ENCODE measurements around the gene CHCHD6.
A peak's percentile ranks its signal among the peaks of the same experiment; 100 is the strongest.

Gene CHCHD6

GRCh38 chr3:126770096-126770495 lies 66.1 kb downstream of the CHCHD6 start:
- no peak overlapping the region for H3K27ac ChIP-seq
- H3K4me3 ChIP-seq: no peak overlapping the region
- no peak for DNase-seq (ENCODE audit: low spot score)
- no peak for TF ChIP-seq CTCF (IDR thresholded peaks at IDR 0.05)

GRCh38 chr3:126773167-126773566 lies 69.1 kb downstream of the CHCHD6 start:
- TF ChIP-seq CTCF (IDR thresholded peaks at IDR 0.05): no peak
- no peak overlapping the region for H3K27ac ChIP-seq
- H3K4me3 ChIP-seq: no peak overlapping the region
- DNase-seq (ENCODE audit: low spot score): no peak

GRCh38 chr3:126773783-126774182 lies 69.7 kb downstream of the CHCHD6 start:
- no peak for TF ChIP-seq CTCF (IDR thresholded peaks at IDR 0.05)
- DNase-seq (ENCODE audit: low spot score): no peak
- H3K27ac ChIP-seq: no peak overlapping the region
- no peak overlapping the region for H3K4me3 ChIP-seq

GRCh38 chr3:126777366-126777765 lies 73.3 kb downstream of the CHCHD6 start:
- DNase-seq (ENCODE audit: low spot score): no peak
- no peak overlapping the region for H3K27ac ChIP-seq
- TF ChIP-seq CTCF (IDR thresholded peaks at IDR 0.05): no peak
- H3K4me3 ChIP-seq: no peak overlapping the region

- H3K27ac ChIP-seq: peak overlapping the region in 1 of 2 donors; percentile 60
- TF ChIP-seq CTCF (IDR thresholded peaks at IDR 0.05): no peak
- DNase-seq (ENCODE audit: low spot score): no peak
- H3K4me3 ChIP-seq: no peak overlapping the region
Observed at GRCh38 chr3:126780666-126781065, 76.6 kb downstream of the CHCHD6 start.

GRCh38 chr3:126781406-126781805 lies 77.4 kb downstream of the CHCHD6 start:
- no peak for TF ChIP-seq CTCF (IDR thresholded peaks at IDR 0.05)
- Histone ChIP-seq H3K4me3 (no peak overlapping the region), H3K27ac (peak overlapping the region in 1 of 2 donors; percentile 60)
- no peak for DNase-seq (ENCODE audit: low spot score)

GRCh38 chr3:126781889-126782491 lies 78.0 kb downstream of the CHCHD6 start:
- no peak overlapping the region for H3K4me3 ChIP-seq
- no peak for DNase-seq (ENCODE audit: low spot score)
- TF ChIP-seq CTCF (IDR thresholded peaks at IDR 0.05): no peak
- peak overlapping the region in 1 of 2 donors; percentile 67 for H3K27ac ChIP-seq

Data from coronary artery (tissue), 2 donors.